ENCODE results near the gene RIT1. TPM values are rescaled to one million over a fixed set of nuclear protein-coding genes. Genes with fewer than 3 reads are reported as not detected.

The RIT1 gene
- total and polyA plus RNA-seq, 2 of the 13 experiments (the other 11 are each of a cell fraction or from before 2014, with no cell fraction given), result 12.2 to 32.2 TPM

DNA sequence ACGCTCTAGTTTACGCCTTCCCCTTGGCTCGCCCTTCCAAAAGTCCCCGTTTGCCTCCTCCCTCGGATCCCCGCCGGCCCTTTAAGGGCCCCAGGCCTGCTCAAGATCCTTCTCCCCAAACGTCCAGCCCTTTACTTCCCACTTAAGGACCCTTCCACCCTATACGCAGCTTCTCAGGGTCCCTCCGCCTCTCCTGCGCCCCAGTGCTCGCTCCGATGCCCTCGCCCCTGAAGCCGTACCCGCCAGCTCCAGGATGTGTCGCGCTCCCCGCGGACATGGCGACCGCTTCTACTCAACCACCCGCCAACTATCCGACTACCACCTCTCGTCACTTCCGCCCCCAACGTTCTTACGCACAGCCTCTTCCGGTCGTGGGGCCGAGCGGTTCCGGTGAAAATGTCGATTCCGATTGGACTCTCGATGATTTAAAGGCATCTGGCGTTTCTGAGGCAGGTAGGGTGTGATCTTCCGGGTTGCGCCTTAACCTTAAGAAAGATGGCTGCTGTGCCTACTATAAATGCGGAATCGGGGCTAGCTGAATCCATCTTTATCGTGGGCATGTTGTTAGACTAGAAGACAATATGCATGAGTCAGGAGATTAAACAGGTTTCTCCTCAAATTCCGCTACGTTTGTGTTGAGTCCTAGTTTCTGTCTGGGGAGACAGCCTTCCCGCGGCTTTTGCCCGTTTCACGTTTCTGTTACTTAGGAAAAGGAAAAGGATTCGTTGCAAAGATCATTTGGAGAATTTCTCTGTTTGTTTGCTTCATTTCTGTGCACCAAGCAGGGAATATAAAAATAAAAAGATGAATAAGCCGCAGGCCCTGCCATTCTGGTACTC lies 23.2 kb upstream of the RIT1 start, which contains the start of gene KHDC4 (continued):
- TF ChIP-seq HNRNPL (IDR thresholded peaks at IDR 0.05; ENCODE audit: low read depth, low read length), result 0 out of 2 replicates have a peak, but pooled peaks have one; percentile 50
- TF ChIP-seq, protein P1, sequence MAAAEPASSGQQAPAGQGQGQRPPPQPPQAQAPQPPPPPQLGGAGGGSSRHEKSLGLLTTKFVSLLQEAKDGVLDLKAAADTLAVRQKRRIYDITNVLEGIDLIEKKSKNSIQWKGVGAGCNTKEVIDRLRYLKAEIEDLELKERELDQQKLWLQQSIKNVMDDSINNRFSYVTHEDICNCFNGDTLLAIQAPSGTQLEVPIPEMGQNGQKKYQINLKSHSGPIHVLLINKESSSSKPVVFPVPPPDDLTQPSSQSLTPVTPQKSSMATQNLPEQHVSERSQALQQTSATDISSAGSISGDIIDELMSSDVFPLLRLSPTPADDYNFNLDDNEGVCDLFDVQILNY (CRISPR knock-in tag; conservative IDR thresholded peaks at IDR 0.05), result peak; percentile 73; the same call in 1 of the 2 replicates
- peak; percentile 77 for TF ChIP-seq ELF3 (CRISPR knock-in tag; IDR thresholded peaks at IDR 0.05)
- peak; percentile 83; the same call in 1 of the 2 replicates for TF ChIP-seq MYC (CRISPR knock-in tag; IDR thresholded peaks at IDR 0.05; ENCODE audit: borderline replicate concordance)
- TF ChIP-seq IKZF4 (CRISPR knock-in tag; IDR thresholded peaks at IDR 0.05; ENCODE audit: borderline replicate concordance, low read depth, not compliant biosample characterization), result peak; percentile 49
- no peak for TF ChIP-seq ZNF251 (CRISPR knock-in tag; IDR thresholded peaks at IDR 0.05)
- TF ChIP-seq, protein P2, sequence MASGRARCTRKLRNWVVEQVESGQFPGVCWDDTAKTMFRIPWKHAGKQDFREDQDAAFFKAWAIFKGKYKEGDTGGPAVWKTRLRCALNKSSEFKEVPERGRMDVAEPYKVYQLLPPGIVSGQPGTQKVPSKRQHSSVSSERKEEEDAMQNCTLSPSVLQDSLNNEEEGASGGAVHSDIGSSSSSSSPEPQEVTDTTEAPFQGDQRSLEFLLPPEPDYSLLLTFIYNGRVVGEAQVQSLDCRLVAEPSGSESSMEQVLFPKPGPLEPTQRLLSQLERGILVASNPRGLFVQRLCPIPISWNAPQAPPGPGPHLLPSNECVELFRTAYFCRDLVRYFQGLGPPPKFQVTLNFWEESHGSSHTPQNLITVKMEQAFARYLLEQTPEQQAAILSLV (CRISPR knock-in tag; IDR thresholded peaks at IDR 0.05; ENCODE audit: borderline replicate concordance), result peak; percentile 57
- no peak for TF ChIP-seq ZNF296 (CRISPR knock-in tag; conservative IDR thresholded peaks at IDR 0.05)
- TF ChIP-seq ZNF572 (CRISPR knock-in tag; IDR thresholded peaks at IDR 0.05), result peak; percentile 81; the same call in 1 of the 2 replicates
- no peak for TF ChIP-seq MAFG (CRISPR knock-in tag; IDR thresholded peaks at IDR 0.05)
- TF ChIP-seq SRSF1 (optimal IDR thresholded peaks at IDR 0.05; ENCODE audit: low read depth, low read length), result peak; percentile 46
- TF ChIP-seq, protein P3, sequence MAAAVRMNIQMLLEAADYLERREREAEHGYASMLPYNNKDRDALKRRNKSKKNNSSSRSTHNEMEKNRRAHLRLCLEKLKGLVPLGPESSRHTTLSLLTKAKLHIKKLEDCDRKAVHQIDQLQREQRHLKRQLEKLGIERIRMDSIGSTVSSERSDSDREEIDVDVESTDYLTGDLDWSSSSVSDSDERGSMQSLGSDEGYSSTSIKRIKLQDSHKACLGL (CRISPR knock-in tag; IDR thresholded peaks at IDR 0.05), result 0 out of 2 replicates have a peak, but pooled peaks have one; percentile 42
- TF ChIP-seq ZNF781 (CRISPR knock-in tag; IDR thresholded peaks at IDR 0.05; ENCODE audit: borderline replicate concordance, not compliant biosample characterization), result peak; percentile 53
- TF ChIP-seq ZNF44 (CRISPR knock-in tag; IDR thresholded peaks at IDR 0.05), result no peak; the same call in 1 of the 2 replicates
- TF ChIP-seq SNAPC2 (CRISPR knock-in tag; IDR thresholded peaks at IDR 0.05), result peak; percentile 68; the same call in 1 of the 2 replicates
- peak; percentile 80 for TF ChIP-seq ZMYM4 (CRISPR knock-in tag; IDR thresholded peaks at IDR 0.05)
- TF ChIP-seq KMT2A (CRISPR knock-in tag; IDR thresholded peaks at IDR 0.05), result peak; percentile 88
- TF ChIP-seq RBFOX2 (IDR thresholded peaks at IDR 0.05; ENCODE audit: low read depth, low read length), result peak; percentile 93
- TF ChIP-seq, protein P4, sequence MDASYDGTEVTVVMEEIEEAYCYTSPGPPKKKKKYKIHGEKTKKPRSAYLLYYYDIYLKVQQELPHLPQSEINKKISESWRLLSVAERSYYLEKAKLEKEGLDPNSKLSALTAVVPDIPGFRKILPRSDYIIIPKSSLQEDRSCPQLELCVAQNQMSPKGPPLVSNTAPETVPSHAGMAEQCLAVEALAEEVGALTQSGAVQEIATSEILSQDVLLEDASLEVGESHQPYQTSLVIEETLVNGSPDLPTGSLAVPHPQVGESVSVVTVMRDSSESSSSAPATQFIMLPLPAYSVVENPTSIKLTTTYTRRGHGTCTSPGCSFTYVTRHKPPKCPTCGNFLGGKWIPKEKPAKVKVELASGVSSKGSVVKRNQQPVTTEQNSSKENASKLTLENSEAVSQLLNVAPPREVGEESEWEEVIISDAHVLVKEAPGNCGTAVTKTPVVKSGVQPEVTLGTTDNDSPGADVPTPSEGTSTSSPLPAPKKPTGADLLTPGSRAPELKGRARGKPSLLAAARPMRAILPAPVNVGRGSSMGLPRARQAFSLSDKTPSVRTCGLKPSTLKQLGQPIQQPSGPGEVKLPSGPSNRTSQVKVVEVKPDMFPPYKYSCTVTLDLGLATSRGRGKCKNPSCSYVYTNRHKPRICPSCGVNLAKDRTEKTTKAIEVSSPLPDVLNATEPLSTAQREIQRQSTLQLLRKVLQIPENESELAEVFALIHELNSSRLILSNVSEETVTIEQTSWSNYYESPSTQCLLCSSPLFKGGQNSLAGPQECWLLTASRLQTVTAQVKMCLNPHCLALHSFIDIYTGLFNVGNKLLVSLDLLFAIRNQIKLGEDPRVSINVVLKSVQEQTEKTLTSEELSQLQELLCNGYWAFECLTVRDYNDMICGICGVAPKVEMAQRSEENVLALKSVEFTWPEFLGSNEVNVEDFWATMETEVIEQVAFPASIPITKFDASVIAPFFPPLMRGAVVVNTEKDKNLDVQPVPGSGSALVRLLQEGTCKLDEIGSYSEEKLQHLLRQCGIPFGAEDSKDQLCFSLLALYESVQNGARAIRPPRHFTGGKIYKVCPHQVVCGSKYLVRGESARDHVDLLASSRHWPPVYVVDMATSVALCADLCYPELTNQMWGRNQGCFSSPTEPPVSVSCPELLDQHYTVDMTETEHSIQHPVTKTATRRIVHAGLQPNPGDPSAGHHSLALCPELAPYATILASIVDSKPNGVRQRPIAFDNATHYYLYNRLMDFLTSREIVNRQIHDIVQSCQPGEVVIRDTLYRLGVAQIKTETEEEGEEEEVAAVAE (CRISPR knock-in tag; IDR thresholded peaks at IDR 0.05; ENCODE audit: borderline replicate concordance), result peak; percentile 82
- TF ChIP-seq ZNF670 (CRISPR knock-in tag; IDR thresholded peaks at IDR 0.05; ENCODE audit: borderline replicate concordance), result no peak
- TF ChIP-seq, protein P5, sequence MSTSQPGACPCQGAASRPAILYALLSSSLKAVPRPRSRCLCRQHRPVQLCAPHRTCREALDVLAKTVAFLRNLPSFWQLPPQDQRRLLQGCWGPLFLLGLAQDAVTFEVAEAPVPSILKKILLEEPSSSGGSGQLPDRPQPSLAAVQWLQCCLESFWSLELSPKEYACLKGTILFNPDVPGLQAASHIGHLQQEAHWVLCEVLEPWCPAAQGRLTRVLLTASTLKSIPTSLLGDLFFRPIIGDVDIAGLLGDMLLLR (CRISPR knock-in tag; IDR thresholded peaks at IDR 0.05), result peak; percentile 49; the same call in 1 of the 2 replicates
